ENCODE measurements around the gene CAPN14. TPM values are rescaled to one million over a fixed set of nuclear protein-coding genes. Genes with fewer than 3 reads are reported as not detected.

The CAPN14 gene
- total RNA-seq, 1 donor from 2014 or later: not detected

DNA sequence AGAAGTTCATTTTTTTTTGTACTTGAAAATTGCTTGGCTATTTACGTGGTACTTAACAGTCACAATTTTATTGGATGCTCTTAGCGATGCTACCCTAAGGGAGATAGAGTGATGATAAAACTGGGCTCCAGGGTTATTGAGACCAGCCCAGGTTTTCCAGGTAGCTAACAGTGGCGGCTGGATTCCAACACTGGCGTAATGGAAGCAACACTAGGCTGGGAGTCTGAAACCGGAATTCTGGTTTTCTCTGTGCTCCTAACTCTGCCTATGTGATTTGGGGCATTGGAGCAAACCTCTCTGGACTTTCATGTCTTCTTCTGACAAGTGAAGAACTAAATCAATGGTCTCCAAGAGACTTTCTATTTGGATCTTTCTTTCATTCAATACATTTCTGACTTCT, 69.7 kb downstream of the CAPN14 start:
- Histone ChIP-seq H3K36me3 (no peaks in the 10 kb centered on the region), H3K4me1 (no peaks in the 10 kb centered on the region), H3K4me3 (no peak overlapping the region), H3K9me3 (no peaks in the 10 kb centered on the region), H3K27me3 (no peaks in the 10 kb centered on the region), H3K27ac (no peak overlapping the region)
- no peak for DNase-seq (ENCODE audit: low spot score in 2 of 2)
- TF ChIP-seq, protein P1, sequence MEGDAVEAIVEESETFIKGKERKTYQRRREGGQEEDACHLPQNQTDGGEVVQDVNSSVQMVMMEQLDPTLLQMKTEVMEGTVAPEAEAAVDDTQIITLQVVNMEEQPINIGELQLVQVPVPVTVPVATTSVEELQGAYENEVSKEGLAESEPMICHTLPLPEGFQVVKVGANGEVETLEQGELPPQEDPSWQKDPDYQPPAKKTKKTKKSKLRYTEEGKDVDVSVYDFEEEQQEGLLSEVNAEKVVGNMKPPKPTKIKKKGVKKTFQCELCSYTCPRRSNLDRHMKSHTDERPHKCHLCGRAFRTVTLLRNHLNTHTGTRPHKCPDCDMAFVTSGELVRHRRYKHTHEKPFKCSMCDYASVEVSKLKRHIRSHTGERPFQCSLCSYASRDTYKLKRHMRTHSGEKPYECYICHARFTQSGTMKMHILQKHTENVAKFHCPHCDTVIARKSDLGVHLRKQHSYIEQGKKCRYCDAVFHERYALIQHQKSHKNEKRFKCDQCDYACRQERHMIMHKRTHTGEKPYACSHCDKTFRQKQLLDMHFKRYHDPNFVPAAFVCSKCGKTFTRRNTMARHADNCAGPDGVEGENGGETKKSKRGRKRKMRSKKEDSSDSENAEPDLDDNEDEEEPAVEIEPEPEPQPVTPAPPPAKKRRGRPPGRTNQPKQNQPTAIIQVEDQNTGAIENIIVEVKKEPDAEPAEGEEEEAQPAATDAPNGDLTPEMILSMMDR (IDR thresholded peaks at IDR 0.05): no peak
- intact Hi-C loops (cut with DNase I): no loop called here

DNA sequence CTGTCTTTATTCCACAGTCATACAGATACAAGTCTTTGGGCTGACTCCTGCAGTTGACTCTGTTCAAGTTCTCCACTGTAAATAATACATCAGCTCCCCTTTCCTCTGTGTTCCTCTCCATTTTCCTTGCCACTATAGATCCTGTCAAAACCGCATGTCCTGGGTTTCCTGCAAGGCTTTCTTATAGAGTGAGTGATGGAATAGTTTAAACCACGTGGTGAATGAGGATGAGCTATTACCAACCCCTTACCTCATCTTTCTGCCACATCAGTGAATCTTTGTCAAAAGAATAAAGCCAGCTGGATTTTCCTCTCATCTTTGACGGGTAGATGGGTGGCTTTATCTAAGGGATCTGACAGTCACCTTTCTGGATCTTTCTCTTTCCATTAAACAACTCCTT, 75.2 kb downstream of the CAPN14 start:
- intact Hi-C loops (cut with DNase I): no loop called here
- TF ChIP-seq, protein P1 (IDR thresholded peaks at IDR 0.05): no peak
- no peak for DNase-seq (ENCODE audit: low spot score in 2 of 2)
- peaks cover 8% of the 10 kb centered on the region in 2 donors for H3K4me1 ChIP-seq
- H3K9me3 ChIP-seq: no peaks in the 10 kb centered on the region
- no peaks in the 10 kb centered on the region for H3K36me3 ChIP-seq
- no peak overlapping the region for H3K4me3 ChIP-seq
- H3K27me3 ChIP-seq: no peaks in the 10 kb centered on the region
- H3K27ac ChIP-seq: no peak overlapping the region

DNA sequence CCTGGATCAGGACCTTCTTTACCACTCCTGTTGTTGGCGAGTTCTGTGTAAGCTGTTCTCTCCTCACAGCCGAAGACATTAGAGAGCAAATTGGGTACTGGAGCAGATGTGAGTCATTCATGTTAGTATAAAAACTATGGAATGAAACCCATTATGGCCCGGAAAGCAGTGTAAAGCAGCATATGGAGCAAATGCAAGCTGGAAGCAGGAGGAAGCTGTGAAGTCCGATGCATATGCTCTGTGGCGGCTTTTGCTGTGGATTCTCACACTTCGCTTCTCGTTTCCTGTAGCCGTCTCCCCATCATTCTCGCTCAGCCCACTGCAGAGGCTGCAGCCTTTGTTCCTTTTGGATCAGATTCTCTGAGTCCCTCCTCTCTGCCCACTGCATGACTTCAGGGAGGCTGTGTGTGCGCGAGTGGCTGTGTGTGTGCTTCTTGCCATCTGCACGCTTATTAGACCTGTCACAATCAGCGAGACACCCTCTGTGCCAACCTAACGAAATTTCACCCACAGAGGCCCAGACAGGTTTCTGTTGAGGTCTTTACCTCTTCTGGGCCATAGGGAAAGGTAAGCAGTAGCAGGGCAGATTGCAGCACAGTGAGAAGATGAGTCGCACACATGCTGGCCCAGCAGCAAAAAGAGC, 75.8 kb downstream of the CAPN14 start:
- DNase-seq (ENCODE audit: low spot score in 2 of 2): no peak
- H3K36me3 ChIP-seq: no peaks in the 10 kb centered on the region
- TF ChIP-seq, protein P1 (IDR thresholded peaks at IDR 0.05): no peak
- no peak overlapping the region for H3K27ac ChIP-seq
- H3K9me3 ChIP-seq: no peaks in the 10 kb centered on the region
- H3K4me1 ChIP-seq: peaks cover 8 to 10% of the 10 kb centered on the region in 2 donors
- no peak overlapping the region for H3K4me3 ChIP-seq
- no peaks in the 10 kb centered on the region for H3K27me3 ChIP-seq
- intact Hi-C loops (cut with DNase I): no loop called here

DNA sequence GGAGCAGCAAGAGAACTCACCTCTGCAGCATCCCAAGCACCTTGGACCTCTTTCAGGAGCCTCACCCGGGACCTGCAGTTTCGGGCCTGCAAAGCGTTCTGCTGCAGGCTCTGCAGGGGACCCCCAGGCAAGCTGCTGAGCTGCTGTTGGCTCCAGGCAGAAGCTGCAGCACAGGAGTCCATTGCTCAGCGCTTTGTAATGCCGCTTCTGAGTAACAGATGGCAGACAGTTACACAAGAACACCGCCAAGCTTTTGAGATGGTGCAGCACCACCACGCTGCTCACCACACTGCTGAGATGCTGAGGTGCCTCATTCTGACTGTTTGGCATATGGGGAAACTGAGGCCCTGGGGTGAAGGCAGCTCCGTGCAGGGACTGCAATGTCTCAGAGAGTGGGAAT, 77.2 kb downstream of the CAPN14 start:
- Histone ChIP-seq H3K27ac (no peak overlapping the region), H3K9me3 (no peaks in the 10 kb centered on the region), H3K27me3 (no peaks in the 10 kb centered on the region), H3K4me1 (peaks cover 8 to 10% of the 10 kb centered on the region in 2 donors), H3K36me3 (no peaks in the 10 kb centered on the region), H3K4me3 (no peak overlapping the region)
- intact Hi-C loops (cut with DNase I): no loop called here
- DNase-seq (ENCODE audit: low spot score in 2 of 2): no peak
- TF ChIP-seq, protein P1 (IDR thresholded peaks at IDR 0.05): no peak

DNA sequence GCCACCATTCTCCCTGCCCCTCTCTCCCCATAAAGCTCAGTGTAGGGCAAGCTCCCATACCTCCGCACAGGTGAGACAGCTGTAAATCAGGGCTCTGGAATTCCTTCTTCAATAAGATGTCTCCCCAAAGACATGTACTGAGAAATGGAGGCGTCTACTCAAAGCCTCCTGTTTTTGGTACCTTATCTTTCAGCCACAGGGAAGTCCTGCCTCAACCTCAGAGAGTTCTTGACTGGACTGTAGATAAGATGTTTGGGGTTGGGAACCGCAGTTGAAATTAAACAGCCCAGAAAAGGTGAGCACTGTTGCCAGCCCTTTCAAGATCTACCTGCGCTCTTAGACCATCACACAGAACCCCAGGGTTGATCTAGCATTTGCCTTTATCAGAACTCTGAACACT, 77.6 kb downstream of the CAPN14 start:
- Histone ChIP-seq H3K4me1 (peaks cover 8 to 10% of the 10 kb centered on the region in 2 donors), H3K27me3 (no peaks in the 10 kb centered on the region), H3K36me3 (no peaks in the 10 kb centered on the region), H3K4me3 (no peak overlapping the region), H3K27ac (no peak overlapping the region), H3K9me3 (no peaks in the 10 kb centered on the region)
- TF ChIP-seq, protein P1 (IDR thresholded peaks at IDR 0.05): no peak
- intact Hi-C loops (cut with DNase I): loop anchor here (5.0 to 10.0 kb wide), 3 partner anchors 157 to 975 kb away; no protein-coding TSS in a partner anchor
- no peak for DNase-seq (ENCODE audit: low spot score in 2 of 2)

All from ascending aorta (tissue), 2 donors.